ENCODE data around the gene POTEI. TPM values are rescaled to one million over a fixed set of nuclear protein-coding genes. Genes with fewer than 3 reads are reported as not detected.
A peak's percentile ranks its signal among the peaks of the same experiment; 100 is the strongest.
"Not testable (repeated sequence)": the region's sequence is repeated elsewhere in the genome, so short reads cannot be mapped to it uniquely, and the experiment has no call there.

Gene POTEI
- total RNA-seq, 1 experiment from 2014 or later = 1.2 TPM

- DNase-seq; H3K9ac ChIP-seq (ENCODE audit: extremely low read depth, insufficient read length, low read length); H3K9me3 ChIP-seq (ENCODE audit: control insufficient read depth, low read depth, low read length); H3K23ac ChIP-seq (ENCODE audit: insufficient read length, low read depth, low read length); H2AFZ ChIP-seq (ENCODE audit: low read length); H3T11ph ChIP-seq (ENCODE audit: low read length); H3K79me1 ChIP-seq (ENCODE audit: insufficient read depth, low read depth, low read length, poor library complexity, severe bottlenecking); H2BK20ac ChIP-seq (ENCODE audit: low read depth, low read length, poor library complexity, severe bottlenecking); H3K4me1 Mint-ChIP-seq; H3K4me3 Mint-ChIP-seq; H4K91ac ChIP-seq (ENCODE audit: insufficient read length, low read depth, low read length); H2AK5ac ChIP-seq (ENCODE audit: insufficient read length, low read length); H3K27ac ChIP-seq (ENCODE audit: insufficient read length, low read depth, low read length); H3K23me2 ChIP-seq (ENCODE audit: insufficient read length, low read depth, low read length, poor library complexity, severe bottlenecking); H3K27me3 ChIP-seq (ENCODE audit: insufficient read depth, low read length); H3K56ac ChIP-seq (ENCODE audit: insufficient read length, low read depth, low read length); H3K27me3 Mint-ChIP-seq (ENCODE audit: low read depth); H3K18ac ChIP-seq (ENCODE audit: insufficient read length, low read depth, low read length); H3K36me3 Mint-ChIP-seq (ENCODE audit: insufficient read depth in 1 of 3, low read depth in 3 of 3); H4K5ac ChIP-seq (ENCODE audit: insufficient read length, low read depth, low read length); H2BK15ac ChIP-seq (ENCODE audit: low read depth, low read length); H3K4ac ChIP-seq (ENCODE audit: low read depth, low read length); H3K4me2 ChIP-seq (ENCODE audit: insufficient read depth, insufficient read length, low read length); H4K20me1 ChIP-seq (ENCODE audit: control insufficient read depth, insufficient read depth, insufficient read length); H3K79me2 ChIP-seq (ENCODE audit: insufficient read depth, low read length); H3K9me3 Mint-ChIP-seq; H3K14ac ChIP-seq (ENCODE audit: insufficient read depth, low read length); H2BK5ac ChIP-seq (ENCODE audit: insufficient read length, low read length); H4K8ac ChIP-seq (replicated peaks; ENCODE audit: insufficient read length, low read depth, low read length); H2BK12ac ChIP-seq (ENCODE audit: insufficient read length, low read depth, low read length); H2BK120ac ChIP-seq (ENCODE audit: low read depth, low read length, poor library complexity, severe bottlenecking); H3K27ac Mint-ChIP-seq; H3K4me1 ChIP-seq (ENCODE audit: insufficient read depth, low read length): not testable (repeated sequence)
- TF ChIP-seq CTCF (conservative IDR thresholded peaks at IDR 0.05) = peak; percentile 46
- WGBS (ENCODE audit: extremely low coverage, insufficient read length, low lambda C conversion rate) = no CpG with 5 or more reads among the region's 1 CpG
Observed at GRCh38 chr2:130416693-130417092, 92.4 kb downstream of the POTEI start.

Other genes with a start within 250 kb of the POTEI start
- gene IMP4, start 166.4 kb downstream of the POTEI start, total RNA-seq (2021) = 92.9 and 101 TPM in 2 replicates
- 13.0 and 16.3 TPM in 2 replicates for gene PTPN18, start 153.3 kb downstream of the POTEI start, total RNA-seq (2021)
- 0.48 TPM in 1 of 2 replicates, not detected in the other for gene CFC1B, start 11.9 kb upstream of the POTEI start, total RNA-seq (2021)
- gene CFC1, start 90.2 kb upstream of the POTEI start, total RNA-seq (2021) = 0.22 TPM in 1 of 2 replicates, not detected in the other
- gene POTEJ, start 102.1 kb upstream of the POTEI start, total RNA-seq (2021) = not detected in 2 replicates
- gene GPR148, start 219.7 kb upstream of the POTEI start, total RNA-seq (2021) = not detected in 2 replicates
- gene AMER3, start 246.2 kb upstream of the POTEI start, total RNA-seq (2021) = 0.59 TPM in 2 replicates

Measured in H9 (cell line).